Stimulated activated memory B cell treated with anti-CD40 and anti-IgM and Interleukin-4, amounts not matched to agents 10 μg/mL and 1 μg/mL and 100 μg/mL, for 72 hours (primary cell): ENCODE results near the gene POP4.

Experiments
- ATAC-seq: fragments of 150-1000 bp; cut with Tn5 transposase; 2 replicates; pipeline ENCODE4 v1.10.0; 2021
- H3K27ac Mint-ChIP-seq: one replicate; pipeline ENCODE4 v1.8.0; 2022; ENCODE audit warnings: mild to moderate bottlenecking, mixed read lengths
- H3K27me3 Mint-ChIP-seq: one replicate; pipeline ENCODE4 v1.8.0; 2022; ENCODE audit warnings: mixed read lengths
- H3K36me3 Mint-ChIP-seq: one replicate; pipeline ENCODE4 v1.8.0; 2022; ENCODE audit warnings: mixed read lengths
- H3K4me1 Mint-ChIP-seq: one replicate; pipeline ENCODE4 v1.8.0; 2022; ENCODE audit warnings: mixed read lengths
- H3K4me3 Mint-ChIP-seq: one replicate; pipeline ENCODE4 v1.8.0; 2022; ENCODE audit warnings: mild to moderate bottlenecking, moderate library complexity, mixed read lengths
- H3K9me3 Mint-ChIP-seq: one replicate; pipeline ENCODE4 v1.8.0; 2022; ENCODE audit warnings: mixed read lengths

The POP4 gene

DNA sequence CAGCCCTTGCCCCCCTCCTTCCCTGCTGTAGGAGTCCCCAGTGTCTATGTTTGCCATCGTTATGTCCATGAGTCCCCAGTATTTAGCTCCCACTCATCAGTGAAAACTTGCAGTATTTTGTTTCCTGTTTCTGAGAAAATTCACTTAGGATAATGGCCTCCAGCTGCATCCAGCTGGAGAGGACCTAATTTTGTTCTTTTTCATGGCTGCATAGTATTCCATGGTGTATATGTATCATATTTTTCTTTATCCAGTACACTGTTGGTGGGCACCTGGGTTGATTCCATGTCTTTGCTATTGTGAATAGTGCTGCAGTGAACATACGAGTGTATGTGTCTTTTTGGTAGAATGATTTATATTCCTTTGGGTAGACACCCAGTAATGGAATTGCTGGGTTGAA is 18.0 kb upstream of the POP4 start:
- Mint-ChIP-seq H3K27ac (no peak overlapping the region), H3K4me1 (no peaks in the 10 kb centered on the region), H3K36me3 (no peaks in the 10 kb centered on the region), H3K27me3 (peaks cover 49% of the 10 kb centered on the region), H3K9me3 (peaks cover 8% of the 10 kb centered on the region), H3K4me3 (no peak overlapping the region)
- no peak for ATAC-seq

GRCh38 chr19:29590278-29590677 is 15.8 kb upstream of the POP4 start:
- Mint-ChIP-seq H3K27me3 (peaks cover 71% of the 10 kb centered on the region), H3K27ac (no peak overlapping the region), H3K4me1 (no peaks in the 10 kb centered on the region), H3K4me3 (no peak overlapping the region), H3K9me3 (peaks cover 8% of the 10 kb centered on the region), H3K36me3 (no peaks in the 10 kb centered on the region)
- ATAC-seq: no peak

DNA sequence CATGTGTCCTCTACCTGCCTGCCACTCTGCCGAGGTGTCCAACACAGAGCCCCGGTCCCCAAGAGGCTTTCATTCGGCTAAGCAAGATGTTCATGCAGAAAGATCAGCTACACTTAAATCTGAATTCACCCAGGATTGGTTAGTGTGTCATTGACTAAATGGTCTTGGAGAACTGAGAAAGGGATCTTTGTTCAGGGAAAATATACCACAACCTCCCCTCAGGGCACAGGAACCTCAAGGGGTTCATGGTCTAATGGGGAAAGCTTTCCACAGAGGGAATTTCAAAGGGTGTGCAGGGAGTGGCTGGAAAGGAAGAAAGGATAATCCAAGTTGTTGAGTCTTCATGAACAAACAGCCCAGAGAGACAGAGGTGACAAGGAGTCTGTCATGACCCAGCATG is 14.4 kb upstream of the POP4 start:
- no peaks in the 10 kb centered on the region for H3K4me1 Mint-ChIP-seq
- no peak overlapping the region for H3K4me3 Mint-ChIP-seq
- no peak overlapping the region for H3K27ac Mint-ChIP-seq
- H3K27me3 Mint-ChIP-seq: peaks cover 69% of the 10 kb centered on the region
- no peaks in the 10 kb centered on the region for H3K36me3 Mint-ChIP-seq
- ATAC-seq: no peak
- peaks cover 8% of the 10 kb centered on the region for H3K9me3 Mint-ChIP-seq

- Mint-ChIP-seq H3K9me3 (peaks cover 8% of the 10 kb centered on the region), H3K27me3 (peaks cover 74% of the 10 kb centered on the region), H3K36me3 (no peaks in the 10 kb centered on the region), H3K4me3 (no peak overlapping the region), H3K27ac (no peak overlapping the region), H3K4me1 (no peaks in the 10 kb centered on the region)
- no peak for ATAC-seq
Measured at GRCh38 chr19:29593869-29594268, 12.2 kb upstream of the POP4 start.

DNA sequence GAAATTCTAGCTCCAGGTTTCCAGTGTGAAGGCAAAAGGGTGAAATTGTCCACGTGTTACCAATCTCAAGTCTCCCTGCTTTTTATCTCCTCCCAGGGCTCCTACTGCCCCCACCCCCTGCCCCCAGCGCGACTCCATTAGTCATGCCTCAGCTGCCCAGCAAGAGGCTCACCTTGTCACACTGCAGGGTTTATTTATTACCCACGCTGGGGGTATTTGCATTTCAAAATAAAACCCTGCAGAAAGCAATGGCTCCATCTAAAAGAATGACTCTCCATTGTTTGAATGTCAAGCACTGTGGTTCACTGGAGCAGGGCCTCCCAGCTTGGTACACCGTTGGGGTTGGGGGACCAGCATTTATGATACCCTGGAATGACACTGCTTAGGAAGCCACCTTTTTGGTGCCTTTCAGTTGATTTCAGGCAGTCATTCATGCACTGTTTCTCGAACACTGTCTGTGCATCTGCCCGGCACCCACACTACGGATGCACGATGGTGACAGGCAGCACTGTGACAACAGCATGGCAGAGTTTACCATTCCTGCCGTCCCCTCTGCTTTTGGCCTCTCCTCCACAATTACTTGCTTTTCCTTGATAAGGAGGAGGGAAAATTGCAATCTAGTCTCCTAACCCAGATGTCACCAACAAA is 9.9 kb upstream of the POP4 start:
- Mint-ChIP-seq H3K27ac (no peak overlapping the region), H3K36me3 (no peaks in the 10 kb centered on the region)

DNA sequence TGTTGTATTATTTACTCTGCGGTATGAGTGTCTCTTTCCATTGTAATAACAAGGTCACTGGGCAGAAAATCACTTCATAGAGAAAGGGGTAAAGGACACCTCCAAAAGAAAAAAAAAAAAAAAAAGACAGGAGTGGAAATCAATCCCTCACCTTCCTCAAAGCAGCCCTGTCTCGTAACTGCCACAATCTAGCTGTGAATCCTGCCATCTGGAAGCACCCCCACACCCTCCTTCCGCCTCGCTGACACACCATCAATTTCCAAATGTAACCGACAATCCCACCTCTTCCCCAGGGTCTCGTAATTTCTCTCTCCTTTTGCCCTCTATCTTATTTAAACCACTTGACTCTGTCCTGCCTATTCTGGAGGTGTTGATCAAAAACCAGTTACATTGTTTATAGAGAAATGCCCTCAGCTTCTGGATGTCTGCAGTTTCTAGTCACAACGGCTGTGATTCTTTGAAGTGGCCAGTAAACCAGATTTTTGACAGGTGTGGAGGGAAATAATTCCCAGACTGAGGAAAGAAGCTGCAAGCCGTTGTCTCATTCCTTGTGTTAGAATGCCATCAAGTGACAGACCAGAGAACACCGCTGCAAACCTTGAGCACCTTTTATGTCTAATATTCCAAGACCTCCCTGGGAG is 9.1 kb upstream of the POP4 start:
- no peaks in the 10 kb centered on the region for H3K4me1 Mint-ChIP-seq
- H3K36me3 Mint-ChIP-seq: no peaks in the 10 kb centered on the region
- ATAC-seq: no peak
- H3K27ac Mint-ChIP-seq: no peak overlapping the region
- peaks cover 55% of the 10 kb centered on the region for H3K27me3 Mint-ChIP-seq
- H3K4me3 Mint-ChIP-seq: no peak overlapping the region
- H3K9me3 Mint-ChIP-seq: no peaks in the 10 kb centered on the region

More for the DNA sequence above, 9.9 kb upstream of the POP4 start:
- Mint-ChIP-seq H3K4me1 (no peaks in the 10 kb centered on the region), H3K4me3 (no peak overlapping the region), H3K9me3 (no peaks in the 10 kb centered on the region), H3K27me3 (peaks cover 63% of the 10 kb centered on the region)
- ATAC-seq: no peak

GRCh38 chr19:29598036-29598435 is 8.0 kb upstream of the POP4 start:
- H3K9me3 Mint-ChIP-seq: no peaks in the 10 kb centered on the region
- no peaks in the 10 kb centered on the region for H3K4me1 Mint-ChIP-seq
- no peak overlapping the region for H3K4me3 Mint-ChIP-seq
- H3K36me3 Mint-ChIP-seq: no peaks in the 10 kb centered on the region
- peaks cover 45% of the 10 kb centered on the region for H3K27me3 Mint-ChIP-seq
- H3K27ac Mint-ChIP-seq: no peak overlapping the region
- no peak for ATAC-seq

GRCh38 chr19:29598496-29598895 is 7.6 kb upstream of the POP4 start:
- ATAC-seq: no peak
- Mint-ChIP-seq H3K4me3 (no peak overlapping the region), H3K9me3 (no peaks in the 10 kb centered on the region), H3K36me3 (no peaks in the 10 kb centered on the region), H3K4me1 (no peaks in the 10 kb centered on the region), H3K27ac (no peak overlapping the region), H3K27me3 (peaks cover 40% of the 10 kb centered on the region)

- Mint-ChIP-seq H3K4me1 (peaks cover 16% of the 10 kb centered on the region), H3K9me3 (no peaks in the 10 kb centered on the region), H3K27ac (no peak overlapping the region), H3K36me3 (no peaks in the 10 kb centered on the region), H3K27me3 (peaks cover 4% of the 10 kb centered on the region), H3K4me3 (no peak overlapping the region)
- ATAC-seq: no peak
Measured at GRCh38 chr19:29603308-29603707, 2.8 kb upstream of the POP4 start.

GRCh38 chr19:29606420-29606747 is 301 bp downstream of the POP4 start:
- Mint-ChIP-seq H3K27me3 (no peaks in the 10 kb centered on the region), H3K4me1 (peaks cover 33% of the 10 kb centered on the region), H3K27ac (peak overlapping the region; percentile 99), H3K36me3 (peaks cover 16% of the 10 kb centered on the region), H3K9me3 (no peaks in the 10 kb centered on the region), H3K4me3 (peak overlapping the region; percentile 100)
- peak; percentile 32 for ATAC-seq

DNA sequence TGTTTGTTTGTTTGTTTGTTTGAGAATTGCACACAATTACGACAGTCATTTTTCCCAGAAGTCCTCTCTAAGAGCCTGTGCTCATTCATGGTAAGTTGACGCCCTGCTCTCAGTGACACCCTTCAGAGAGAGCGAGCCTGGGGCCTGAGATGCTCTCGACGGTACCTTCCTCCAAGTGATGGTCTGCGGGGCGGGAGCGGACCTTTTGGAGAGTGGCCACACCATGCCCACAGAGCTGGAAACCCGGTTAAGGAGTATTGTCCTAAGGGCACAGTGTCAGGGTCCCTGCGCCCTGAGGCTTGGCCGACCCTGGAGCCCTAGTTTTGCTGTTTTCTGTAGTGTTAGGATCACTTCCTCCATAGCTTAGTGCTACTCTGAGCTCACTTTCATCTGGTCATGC is 3.6 kb downstream of the POP4 start:
- no peak for ATAC-seq
- H3K9me3 Mint-ChIP-seq: no peaks in the 10 kb centered on the region
- H3K27me3 Mint-ChIP-seq: no peaks in the 10 kb centered on the region
- H3K27ac Mint-ChIP-seq: peak overlapping the region; percentile 83
- H3K4me3 Mint-ChIP-seq: no peak overlapping the region
- H3K4me1 Mint-ChIP-seq: peaks cover 35% of the 10 kb centered on the region
- H3K36me3 Mint-ChIP-seq: peaks cover 35% of the 10 kb centered on the region

- Mint-ChIP-seq H3K9me3 (no peaks in the 10 kb centered on the region), H3K27me3 (no peaks in the 10 kb centered on the region), H3K4me1 (peaks cover 35% of the 10 kb centered on the region), H3K36me3 (peaks cover 41% of the 10 kb centered on the region), H3K4me3 (no peak overlapping the region), H3K27ac (peak overlapping the region; percentile 83)
- no peak for ATAC-seq
Measured at GRCh38 chr19:29610213-29610573, 4.1 kb downstream of the POP4 start.

DNA sequence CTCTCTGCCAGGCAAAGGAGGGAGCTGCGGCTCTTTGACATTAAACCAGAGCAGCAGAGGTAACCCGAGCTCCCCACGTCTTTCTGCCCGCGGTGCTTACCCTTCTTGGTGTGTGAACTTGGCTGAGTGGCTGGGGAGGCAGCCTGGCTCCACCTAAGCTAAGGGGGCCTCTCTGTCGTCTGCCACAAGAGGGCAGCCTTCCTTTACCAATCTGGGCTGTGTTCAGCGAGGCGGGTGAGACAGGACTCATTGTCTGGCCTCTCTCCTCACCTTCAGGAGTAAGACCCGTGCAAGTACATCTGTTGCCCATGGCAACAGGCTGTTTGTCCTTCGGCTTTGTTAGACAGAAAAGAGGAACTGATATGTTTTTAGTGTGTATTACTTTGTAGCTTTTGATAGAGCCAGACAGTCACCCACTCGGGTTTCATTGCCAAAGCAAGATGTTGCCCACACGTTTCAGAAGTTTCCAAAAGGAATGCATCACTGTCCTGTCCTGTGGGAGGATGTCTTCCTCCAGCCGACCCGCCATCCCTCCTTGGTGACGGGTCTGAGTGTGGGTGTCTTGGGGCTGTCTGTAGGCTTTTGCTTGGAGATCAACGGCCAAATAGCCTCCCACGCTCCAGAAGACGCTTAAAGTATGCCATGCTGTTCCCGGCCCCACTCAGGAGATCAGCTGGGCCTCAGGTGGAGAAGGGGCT is 4.6 kb downstream of the POP4 start:
- peak; percentile 93 for ATAC-seq
- Mint-ChIP-seq H3K4me3 (no peak overlapping the region), H3K9me3 (no peaks in the 10 kb centered on the region), H3K27me3 (no peaks in the 10 kb centered on the region), H3K27ac (peak overlapping the region; percentile 83), H3K36me3 (peaks cover 46% of the 10 kb centered on the region), H3K4me1 (peaks cover 34% of the 10 kb centered on the region)

- Mint-ChIP-seq H3K27me3 (no peaks in the 10 kb centered on the region), H3K9me3 (no peaks in the 10 kb centered on the region), H3K4me1 (peaks cover 20% of the 10 kb centered on the region), H3K36me3 (peaks cover 60% of the 10 kb centered on the region), H3K27ac (peak overlapping the region; percentile 83), H3K4me3 (no peak overlapping the region)
- no peak for ATAC-seq
Measured at GRCh38 chr19:29612121-29612520, 6.0 kb downstream of the POP4 start.

DNA sequence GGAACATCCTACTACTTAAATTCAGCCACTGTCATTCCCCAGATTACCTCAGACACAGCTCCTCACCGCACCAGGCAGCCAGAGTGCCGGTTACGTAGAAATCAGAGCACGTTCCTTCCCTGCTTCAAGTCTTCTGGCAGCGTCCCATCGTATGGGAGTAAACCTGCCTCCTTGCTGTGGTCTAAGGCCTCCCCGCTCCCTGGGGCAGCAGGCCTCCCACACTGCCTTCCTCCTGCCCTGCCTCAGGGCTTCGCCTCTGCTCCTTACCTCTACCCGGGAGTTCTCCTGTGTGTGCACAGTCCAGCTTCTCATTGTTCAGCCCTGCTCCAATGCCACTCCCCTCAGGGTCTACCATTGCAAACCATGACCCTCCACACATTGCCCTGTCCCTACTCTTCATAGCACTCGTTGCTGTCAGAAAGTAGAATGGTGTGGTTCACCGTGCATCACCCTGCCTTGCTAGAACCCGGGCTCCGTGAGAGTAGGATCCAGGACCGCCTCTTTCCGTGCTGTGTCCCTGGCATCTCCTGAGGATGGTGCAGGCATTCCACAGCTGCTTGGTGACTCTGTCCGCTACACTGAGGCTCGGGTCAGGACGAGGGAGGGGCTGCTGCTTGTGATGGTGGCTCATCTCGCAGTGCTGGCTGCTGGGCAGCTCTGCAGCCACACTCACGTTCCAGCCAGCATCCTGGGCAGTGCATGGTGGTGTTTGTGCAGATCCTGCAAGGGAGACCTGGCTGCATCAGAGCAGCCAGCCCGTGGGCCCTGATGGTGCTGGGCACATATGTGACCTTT is 6.9 kb downstream of the POP4 start:
- Mint-ChIP-seq H3K27me3 (no peaks in the 10 kb centered on the region), H3K36me3 (peaks cover 63% of the 10 kb centered on the region), H3K9me3 (no peaks in the 10 kb centered on the region), H3K4me3 (no peak overlapping the region), H3K4me1 (peaks cover 18% of the 10 kb centered on the region), H3K27ac (peak overlapping the region; percentile 83)
- ATAC-seq: no peak
